IPS-20b (cell line): Measurements from ENCODE around the gene TRAPPC14.

Experiments
- H3K27ac ChIP-seq: one replicate; pipeline ENCODE4 v1.5.1; 2013; ENCODE audit warnings: low read length
- H3K27me3 ChIP-seq: 2 replicates; pipeline ENCODE4 v1.6.1; 2013; ENCODE audit warnings: mild to moderate bottlenecking, low read length, inconsistent platforms; ENCODE audit not compliant: insufficient read depth
- H3K36me3 ChIP-seq: 2 replicates; pipeline ENCODE4 v1.6.1; 2013; ENCODE audit warnings: low read depth, mild to moderate bottlenecking, inconsistent platforms, low read length, moderate library complexity; ENCODE audit not compliant: insufficient read depth
- H3K4me1 ChIP-seq: 2 replicates; pipeline ENCODE4 v1.6.1; 2013; ENCODE audit warnings: mild to moderate bottlenecking, control low read depth, inconsistent platforms, low read length, moderate library complexity; ENCODE audit not compliant: insufficient read depth
- H3K4me3 ChIP-seq: 2 replicates; pipeline ENCODE4 v1.5.1; 2013; ENCODE audit warnings: mild to moderate bottlenecking, low read length, inconsistent platforms
- H3K9ac ChIP-seq: 2 replicates; pipeline ENCODE4 v1.6.1; 2013; ENCODE audit warnings: low read depth, mild to moderate bottlenecking, inconsistent platforms, low read length, moderate library complexity
- H3K9me3 ChIP-seq: 2 replicates; pipeline ENCODE4 v1.6.1; 2013; ENCODE audit warnings: mild to moderate bottlenecking, low read depth, low read length, inconsistent platforms; ENCODE audit not compliant: insufficient read depth

The TRAPPC14 gene

GRCh38 chr7:100127866-100128636 lies 30.5 kb downstream of the TRAPPC14 start:
- peak overlapping the region; percentile 92 for H3K4me3 ChIP-seq
- no peaks in the 10 kb centered on the region for H3K9me3 ChIP-seq
- peaks cover 3% of the 10 kb centered on the region; the same call in 1 of the 2 replicates for H3K4me1 ChIP-seq
- H3K36me3 ChIP-seq = 0 out of 2 replicates have a peak, but pooled peaks cover 6% of the 10 kb centered on the region
- H3K9ac ChIP-seq = peak overlapping the region; percentile 88; the same call in 1 of the 2 replicates
- no peak overlapping the region for H3K27ac ChIP-seq
- H3K27me3 ChIP-seq = peaks cover 28% of the 10 kb centered on the region

GRCh38 chr7:100126931-100127865 lies 31.3 kb downstream of the TRAPPC14 start, which contains the start of gene MBLAC1:
TSS of gene MBLAC1 (plus strand) at chr7:100126967. CDS start at chr7:100127396, 429 bp downstream.
- Histone ChIP-seq H3K27ac (peak within 1 kb of the TSS; percentile 65), H3K9ac (peak within 1 kb of the TSS; percentile 88), H3K9me3 (no peaks in the 10 kb centered on the region), H3K4me1 (peaks cover 3% of the 10 kb centered on the region; the same call in 1 of the 2 replicates), H3K36me3 (0 out of 2 replicates have a peak, but pooled peaks cover 6% of the 10 kb centered on the region), H3K4me3 (peak within 1 kb of the TSS; percentile 92), H3K27me3 (peaks cover 28% of the 10 kb centered on the region)

- peaks cover 3% of the 10 kb centered on the region; the same call in 1 of the 2 replicates for H3K4me1 ChIP-seq
- H3K9ac ChIP-seq = peak overlapping the region; percentile 88
- H3K27ac ChIP-seq = peak overlapping the region; percentile 65
- peak overlapping the region; percentile 92 for H3K4me3 ChIP-seq
- H3K27me3 ChIP-seq = peaks cover 28% of the 10 kb centered on the region
- 0 out of 2 replicates have a peak, but pooled peaks cover 6% of the 10 kb centered on the region for H3K36me3 ChIP-seq
- no peaks in the 10 kb centered on the region for H3K9me3 ChIP-seq
Measured at GRCh38 chr7:100126239-100126930, 32.1 kb downstream of the TRAPPC14 start.

- H3K9me3 ChIP-seq = no peaks in the 10 kb centered on the region
- 0 out of 2 replicates have a peak, but pooled peaks cover 6% of the 10 kb centered on the region for H3K36me3 ChIP-seq
- H3K4me1 ChIP-seq = 0 out of 2 replicates have a peak, but pooled peaks cover 5% of the 10 kb centered on the region
- no peak overlapping the region for H3K27ac ChIP-seq
- peaks cover 22% of the 10 kb centered on the region for H3K27me3 ChIP-seq
- H3K4me3 ChIP-seq = no peak overlapping the region
- no peak overlapping the region for H3K9ac ChIP-seq
Measured at GRCh38 chr7:100124301-100125230, 34.0 kb downstream of the TRAPPC14 start.

GRCh38 chr7:100122568-100122967 lies 36.0 kb downstream of the TRAPPC14 start:
- Histone ChIP-seq H3K9ac (no peak overlapping the region), H3K4me1 (0 out of 2 replicates have a peak, but pooled peaks cover 5% of the 10 kb centered on the region), H3K4me3 (no peak overlapping the region), H3K27me3 (peaks cover 2% of the 10 kb centered on the region; the same call in 1 of the 2 replicates), H3K9me3 (no peaks in the 10 kb centered on the region), H3K36me3 (0 out of 2 replicates have a peak, but pooled peaks cover 6% of the 10 kb centered on the region), H3K27ac (no peak overlapping the region)

- 0 out of 2 replicates have a peak, but pooled peaks cover 6% of the 10 kb centered on the region for H3K36me3 ChIP-seq
- no peak overlapping the region for H3K27ac ChIP-seq
- no peak overlapping the region for H3K4me3 ChIP-seq
- no peaks in the 10 kb centered on the region for H3K9me3 ChIP-seq
- H3K9ac ChIP-seq = no peak overlapping the region
- H3K4me1 ChIP-seq = 0 out of 2 replicates have a peak, but pooled peaks cover 5% of the 10 kb centered on the region
- no peaks in the 10 kb centered on the region for H3K27me3 ChIP-seq
Measured at GRCh38 chr7:100122067-100122466, 36.5 kb downstream of the TRAPPC14 start.

- Histone ChIP-seq H3K4me1 (0 out of 2 replicates have a peak, but pooled peaks cover 5% of the 10 kb centered on the region), H3K9ac (no peak overlapping the region), H3K27ac (no peak overlapping the region), H3K27me3 (no peaks in the 10 kb centered on the region), H3K36me3 (0 out of 2 replicates have a peak, but pooled peaks cover 10% of the 10 kb centered on the region), H3K9me3 (no peaks in the 10 kb centered on the region), H3K4me3 (peak overlapping the region; percentile 92; the same call in 1 of the 2 replicates)
Measured at GRCh38 chr7:100120733-100121036, 37.8 kb downstream of the TRAPPC14 start.

GRCh38 chr7:100119970-100120732 lies 38.4 kb downstream of the TRAPPC14 start:
- H3K9ac ChIP-seq = peak overlapping the region; percentile 93; the same call in 1 of the 2 replicates
- H3K27ac ChIP-seq = no peak overlapping the region
- 0 out of 2 replicates have a peak, but pooled peaks cover 5% of the 10 kb centered on the region for H3K36me3 ChIP-seq
- H3K4me1 ChIP-seq = 0 out of 2 replicates have a peak, but pooled peaks cover 5% of the 10 kb centered on the region
- H3K27me3 ChIP-seq = no peaks in the 10 kb centered on the region
- H3K9me3 ChIP-seq = no peaks in the 10 kb centered on the region
- peak overlapping the region; percentile 92 for H3K4me3 ChIP-seq

GRCh38 chr7:100119072-100119969 lies 39.2 kb downstream of the TRAPPC14 start, which contains the start of the genes CNPY4 and TAF6:
TSS of gene CNPY4 (plus strand) at chr7:100119634. CDS start at chr7:100119745, 111 bp downstream.
TSS of gene TAF6 (minus strand) at chr7:100119358. CDS start at chr7:100114209, 5,149 bp downstream.
- Histone ChIP-seq H3K27me3 (no peaks in the 10 kb centered on the region), H3K4me1 (0 out of 2 replicates have a peak, but pooled peaks cover 5% of the 10 kb centered on the region), H3K4me3 (peak within 1 kb of the TSS; percentile 92), H3K9ac (peak within 1 kb of the TSS; percentile 93), H3K27ac (peak within 1 kb of the TSS; percentile 73), H3K36me3 (0 out of 2 replicates have a peak, but pooled peaks cover 4% of the 10 kb centered on the region), H3K9me3 (no peaks in the 10 kb centered on the region)
